IMR-90 (cell line): ENCODE measurements around the gene KCNJ10.

Experiments used
- CEBPB ChIP-seq: IDR thresholded peaks from 2 replicates; pipeline ENCODE4 v1.6.1; 2012; ENCODE audit warnings: low read depth, low read length, improper control_type of control experiment
- FOS ChIP-seq: fragments of 150-350 bp; IDR thresholded peaks from 2 replicates; pipeline ENCODE4 v1.6.1; 2016; ENCODE audit warnings: low read depth, low read length
- MAFK ChIP-seq: IDR thresholded peaks from 2 replicates; pipeline ENCODE4 v1.6.1; 2012; ENCODE audit warnings: low read depth, low read length, improper control_type of control experiment
- MXI1 ChIP-seq: IDR thresholded peaks from 2 replicates; pipeline ENCODE4 v1.6.1; 2012; ENCODE audit warnings: low read depth, mild to moderate bottlenecking, low read length, moderate library complexity, borderline replicate concordance
- POLR2A ChIP-seq: IDR thresholded peaks from 2 replicates; pipeline ENCODE4 v1.6.1; 2012; ENCODE audit warnings: mild to moderate bottlenecking, low read depth, low read length
- RAD21 ChIP-seq: IDR thresholded peaks from 2 replicates; pipeline ENCODE4 v1.6.1; 2012; ENCODE audit warnings: low read length, improper control_type of control experiment
- TF ChIP-seq, protein P1 (sequence below): conservative IDR thresholded peaks from 2 replicates; pipeline ENCODE4 v1.5.1; 2012; ENCODE audit warnings: mild to moderate bottlenecking, low read depth, low read length, improper control_type of control experiment

DNA sequence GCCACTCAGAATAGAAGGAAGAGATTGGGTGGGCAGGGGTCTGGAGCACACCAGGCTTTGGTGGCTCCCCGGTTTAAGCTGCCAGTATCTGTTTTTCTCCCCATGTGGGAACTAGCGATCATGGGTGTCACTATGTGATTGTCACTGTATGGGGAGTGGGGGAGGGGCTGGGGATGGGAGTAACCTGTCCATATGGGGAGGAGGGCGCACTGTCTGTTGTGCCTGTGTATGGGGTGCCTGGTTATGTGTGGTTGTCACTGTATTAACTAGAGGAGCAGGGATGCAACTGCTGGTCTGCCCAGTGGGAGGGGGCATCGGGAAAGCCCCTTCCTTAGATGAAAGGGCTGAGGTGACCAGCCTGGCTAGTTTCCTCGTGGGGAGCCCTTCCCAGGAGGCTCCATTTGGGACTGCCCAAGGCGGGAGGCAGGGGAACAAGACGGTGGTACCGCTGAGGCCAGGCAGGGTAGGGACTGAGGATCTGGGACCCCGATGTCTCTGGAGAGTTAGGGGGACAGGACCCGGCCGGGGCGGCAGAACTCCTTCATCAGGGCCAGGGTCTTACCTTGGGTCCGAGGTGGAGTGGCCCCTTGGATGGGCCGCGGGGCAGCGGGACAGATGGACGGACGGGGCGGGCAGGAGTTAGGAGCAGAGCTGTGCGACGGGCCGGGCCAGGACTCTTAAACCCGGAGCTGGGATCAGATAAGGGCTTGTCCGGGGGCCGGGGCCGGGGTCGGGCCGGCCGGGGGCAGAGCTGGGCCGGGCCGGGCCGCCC, at the start of gene KCNJ10:
- TF ChIP-seq POLR2A (no peak), FOS (no peak), MAFK (no peak), RAD21 (no peak), MXI1 (no peak), CEBPB (no peak)
- TF ChIP-seq, protein P1, sequence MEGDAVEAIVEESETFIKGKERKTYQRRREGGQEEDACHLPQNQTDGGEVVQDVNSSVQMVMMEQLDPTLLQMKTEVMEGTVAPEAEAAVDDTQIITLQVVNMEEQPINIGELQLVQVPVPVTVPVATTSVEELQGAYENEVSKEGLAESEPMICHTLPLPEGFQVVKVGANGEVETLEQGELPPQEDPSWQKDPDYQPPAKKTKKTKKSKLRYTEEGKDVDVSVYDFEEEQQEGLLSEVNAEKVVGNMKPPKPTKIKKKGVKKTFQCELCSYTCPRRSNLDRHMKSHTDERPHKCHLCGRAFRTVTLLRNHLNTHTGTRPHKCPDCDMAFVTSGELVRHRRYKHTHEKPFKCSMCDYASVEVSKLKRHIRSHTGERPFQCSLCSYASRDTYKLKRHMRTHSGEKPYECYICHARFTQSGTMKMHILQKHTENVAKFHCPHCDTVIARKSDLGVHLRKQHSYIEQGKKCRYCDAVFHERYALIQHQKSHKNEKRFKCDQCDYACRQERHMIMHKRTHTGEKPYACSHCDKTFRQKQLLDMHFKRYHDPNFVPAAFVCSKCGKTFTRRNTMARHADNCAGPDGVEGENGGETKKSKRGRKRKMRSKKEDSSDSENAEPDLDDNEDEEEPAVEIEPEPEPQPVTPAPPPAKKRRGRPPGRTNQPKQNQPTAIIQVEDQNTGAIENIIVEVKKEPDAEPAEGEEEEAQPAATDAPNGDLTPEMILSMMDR: no peak
